Measurements from ENCODE around the gene CRIP3. TPM values are rescaled to one million over a fixed set of nuclear protein-coding genes. Genes with fewer than 3 reads are reported as not detected.

CRIP3 gene
- total and polyA plus RNA-seq, 2 of the 13 experiments (the other 11 are each of a cell fraction or from before 2014, with no cell fraction given): 6.3 to 9.3 TPM

GRCh38 chr6:43274916-43275597, 33.6 kb downstream of the CRIP3 start (continued):
- TF ChIP-seq SNAPC4 (CRISPR knock-in tag; IDR thresholded peaks at IDR 0.05) (no peak), E2F2 (CRISPR knock-in tag; IDR thresholded peaks at IDR 0.05; ENCODE audit: borderline replicate concordance) (peak; percentile 93; the same call in 1 of the 2 replicates), SMARCE1 (IDR thresholded peaks at IDR 0.05; ENCODE audit: borderline replicate concordance) (no peak), CREBL2 (CRISPR knock-in tag; IDR thresholded peaks at IDR 0.05; ENCODE audit: borderline replicate concordance) (0 out of 2 replicates have a peak, but pooled peaks have one; percentile 6), PLRG1 (conservative IDR thresholded peaks at IDR 0.05) (no peak), IRX3 (CRISPR knock-in tag; IDR thresholded peaks at IDR 0.05; ENCODE audit: borderline replicate concordance, low read depth) (peak; percentile 93; the same call in 1 of the 2 replicates), ZNF264 (CRISPR knock-in tag; IDR thresholded peaks at IDR 0.05) (no peak), SOX13 (IDR thresholded peaks at IDR 0.05) (no peak; the same call in 1 of the 2 replicates), SOX13 (CRISPR knock-in tag; conservative IDR thresholded peaks at IDR 0.05 in 1 of 2, IDR thresholded peaks at IDR 0.05 in 1 of 2) (peak in 1 of 2 experiments; percentile 55; a peak in 2 of 4 replicates), TOPORS (CRISPR knock-in tag; IDR thresholded peaks at IDR 0.05) (peak; percentile 71), ZNF724P (CRISPR knock-in tag; IDR thresholded peaks at IDR 0.05; ENCODE audit: borderline replicate concordance) (peak; percentile 62; the same call in 1 of the 2 replicates), ZNF318 (CRISPR knock-in tag; IDR thresholded peaks at IDR 0.05) (0 out of 2 replicates have a peak, but pooled peaks have one; percentile 58), ZNF75D (CRISPR knock-in tag; IDR thresholded peaks at IDR 0.05; ENCODE audit: borderline replicate concordance) (no peak), ZNF350 (CRISPR knock-in tag; IDR thresholded peaks at IDR 0.05; ENCODE audit: borderline replicate concordance, low read depth) (no peak)
